Measurements from ENCODE around the gene CPT1C. TPM values are rescaled to one million over a fixed set of nuclear protein-coding genes. Genes with fewer than 3 reads are reported as not detected.

The CPT1C gene
- total RNA-seq (2014; rRNA removed; shearing (Covaris generic)), result 15.2 and 20.4 TPM in 2 replicates

DNA sequence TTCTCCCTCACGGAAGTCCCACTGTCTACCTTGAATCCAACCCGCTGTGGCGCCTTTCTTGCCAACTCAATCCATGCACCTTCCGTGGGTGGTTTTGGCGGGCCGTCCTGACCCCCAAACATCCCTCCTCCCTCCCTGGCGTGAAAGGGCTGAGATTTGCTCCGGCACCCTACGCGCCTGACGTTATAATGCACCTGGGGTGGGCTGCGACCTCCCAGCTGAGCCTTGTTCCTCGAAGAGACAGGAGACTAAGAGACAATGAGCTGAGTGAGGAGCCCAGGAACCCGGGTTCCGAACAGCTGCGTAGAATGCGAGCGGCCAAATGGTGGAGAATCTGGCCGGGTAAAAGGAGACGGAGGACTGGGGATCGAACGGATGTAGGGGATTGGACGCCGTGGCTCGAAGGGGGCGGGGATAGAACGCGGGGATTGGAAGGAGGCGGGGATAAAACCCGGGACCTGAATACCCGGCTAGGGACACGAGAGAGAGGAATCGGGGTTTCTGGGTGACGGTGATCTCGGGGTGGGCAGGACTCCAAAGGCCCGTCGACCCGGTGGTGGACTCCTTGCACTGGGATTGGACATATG, at the start of gene CPT1C:
Gene CPT1C, plus strand, starts transcription at position 461 of the 587 bp plus-strand sequence. CDS start 1,137 bp downstream, outside the sequence.
- Histone ChIP-seq H3K27ac (peak within 1 kb of the TSS; percentile 67), H3K27me3 (no peaks in the 10 kb centered on the region), H3K4me1 (0 out of 2 replicates have a peak, but pooled peaks cover 3% of the 10 kb centered on the region), H3K9me3 (replicated peaks) (no peaks in the 10 kb centered on the region), H3K4me3 (peak within 1 kb of the TSS; percentile 57), H3K36me3 (peaks cover 32% of the 10 kb centered on the region)
- peak; percentile 91 to 94 for DNase-seq

DNA sequence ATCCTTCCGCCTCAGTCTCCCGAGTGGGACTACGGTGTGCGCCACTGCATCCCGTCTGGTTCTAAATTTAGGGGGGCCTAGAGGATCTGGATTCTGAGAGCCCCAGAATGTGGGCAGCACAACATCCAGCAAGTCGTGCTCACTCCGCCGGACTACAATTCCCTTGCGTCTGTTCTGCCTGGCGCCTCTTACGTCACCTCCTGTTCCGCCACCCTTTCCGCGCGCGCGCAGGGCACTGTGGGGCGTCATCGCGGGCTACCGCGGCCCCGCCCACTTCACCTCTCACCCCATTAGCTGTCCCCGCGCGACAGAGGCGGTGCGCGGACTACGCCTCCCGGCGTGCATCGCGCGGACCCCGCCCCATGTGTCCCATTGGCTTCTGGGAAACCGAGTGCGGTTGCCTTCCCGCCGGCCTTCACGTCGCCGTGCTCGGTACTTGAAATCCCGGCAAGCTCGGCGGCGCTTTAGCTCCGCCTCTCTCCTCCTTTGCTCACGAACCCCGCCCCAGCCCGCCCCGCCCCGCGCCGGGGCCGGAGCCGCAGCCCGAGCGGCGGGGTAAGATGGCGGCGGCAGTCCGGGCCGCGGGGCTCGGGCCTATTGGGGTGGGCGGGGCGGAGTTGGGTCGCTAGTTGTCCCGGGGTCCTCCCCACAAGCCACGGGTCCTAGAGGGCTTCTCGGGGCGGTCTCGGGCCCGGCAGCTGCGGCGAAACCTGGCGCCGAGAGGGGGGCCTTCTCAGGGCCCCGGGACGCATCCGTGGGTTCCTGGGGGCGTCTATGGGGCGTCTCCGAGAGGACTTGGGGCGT, 49.0 kb upstream of the CPT1C start, which contains the start of gene SCAF1:
Gene SCAF1, plus strand, starts transcription at position 522 of the 804 bp plus-strand sequence. CDS start 2,818 bp downstream, outside the sequence.
- H3K9me3 ChIP-seq (replicated peaks), result no peaks in the 10 kb centered on the region
- H3K4me3 ChIP-seq, result peak within 1 kb of the TSS; percentile 83
- H3K27ac ChIP-seq, result peak within 1 kb of the TSS; percentile 99
- H3K27me3 ChIP-seq, result no peaks in the 10 kb centered on the region
- peaks cover 1% of the 10 kb centered on the region; the same call in 1 of the 2 replicates for H3K36me3 ChIP-seq
- peaks cover 6% of the 10 kb centered on the region; the same call in 1 of the 2 replicates for H3K4me1 ChIP-seq
- peak; percentile 99 for DNase-seq

DNA sequence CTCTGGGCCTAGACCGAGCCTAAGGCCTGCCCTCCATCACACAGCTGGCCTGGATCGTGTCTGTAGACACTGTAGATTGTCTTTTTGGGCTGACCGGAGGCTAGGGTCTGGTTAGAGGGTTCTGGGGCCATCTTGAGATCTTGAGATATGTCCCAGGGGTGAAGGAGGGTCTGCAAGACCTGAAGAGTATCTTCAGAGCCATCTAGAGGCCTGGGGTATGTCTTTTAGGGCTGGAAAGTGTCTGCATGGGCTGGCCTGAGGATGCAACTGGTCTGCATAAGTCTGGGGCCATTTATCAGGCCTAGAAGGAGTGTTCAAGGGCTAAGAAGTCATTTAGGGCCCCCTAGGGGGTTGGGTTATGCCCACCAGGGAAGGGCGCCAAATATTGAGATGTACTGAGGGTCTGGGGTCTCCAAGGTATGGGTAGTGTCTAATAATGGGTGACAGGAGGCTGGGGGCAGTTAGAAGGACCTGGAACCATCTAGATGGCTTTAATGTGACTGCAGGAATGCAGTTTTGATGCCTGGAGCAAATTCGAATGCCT, 48.4 kb upstream of the CPT1C start:
- DNase-seq, result no peak

DNA sequence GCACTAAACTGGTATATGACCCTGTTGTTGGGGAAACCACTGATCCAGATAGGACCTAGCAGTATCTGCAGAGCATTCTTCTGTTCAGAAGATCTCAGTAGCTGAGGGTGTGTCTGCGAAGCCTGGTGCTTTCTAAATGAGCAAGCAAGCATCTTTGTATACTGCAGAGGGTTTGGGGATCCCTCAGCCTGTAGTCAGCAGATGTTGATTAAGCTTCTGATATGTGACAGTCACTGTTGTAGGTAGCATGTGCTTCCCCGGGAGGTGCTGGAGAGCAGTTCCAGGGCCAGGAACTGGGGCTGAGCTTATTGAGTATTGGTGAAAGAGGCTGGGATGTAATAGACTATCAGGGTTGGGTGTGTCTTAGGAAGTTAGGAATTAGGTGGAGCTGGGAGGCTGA, 47.5 kb upstream of the CPT1C start:
- Histone ChIP-seq H3K4me3 (no peak overlapping the region), H3K27ac (no peak overlapping the region)
- no peak for DNase-seq

More for the DNA sequence above, 48.4 kb upstream of the CPT1C start:
- no peaks in the 10 kb centered on the region for H3K9me3 ChIP-seq (replicated peaks)
- H3K36me3 ChIP-seq, result peaks cover 5% of the 10 kb centered on the region; the same call in 1 of the 2 replicates
- H3K4me1 ChIP-seq, result peaks cover 6% of the 10 kb centered on the region; the same call in 1 of the 2 replicates
- no peaks in the 10 kb centered on the region for H3K27me3 ChIP-seq
- peak overlapping the region; percentile 83 for H3K4me3 ChIP-seq
- peak overlapping the region; percentile 99 for H3K27ac ChIP-seq

DNA sequence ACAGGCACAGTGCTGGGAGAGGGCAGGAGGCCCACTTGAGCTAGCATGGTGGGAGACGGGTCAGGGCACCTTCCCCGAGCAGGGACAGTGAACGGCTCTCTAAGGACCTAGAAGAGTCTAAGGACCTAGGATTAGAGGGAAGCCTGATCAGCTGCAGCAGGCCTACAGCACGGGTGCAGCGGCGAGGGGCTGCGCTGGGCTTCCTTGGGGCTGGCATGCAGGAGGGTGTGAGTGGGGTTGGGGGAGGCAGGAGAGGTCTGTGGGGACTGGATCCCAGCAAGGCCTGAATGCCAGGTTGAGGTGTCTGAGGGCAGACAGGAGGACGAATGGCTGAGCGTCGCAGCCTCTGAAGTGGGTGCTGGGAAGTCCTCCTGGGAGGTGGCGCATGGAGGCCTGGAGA, 45.3 kb upstream of the CPT1C start:
- peaks cover 22% of the 10 kb centered on the region for H3K36me3 ChIP-seq
- no peaks in the 10 kb centered on the region for H3K9me3 ChIP-seq (replicated peaks)
- H3K4me3 ChIP-seq, result no peak overlapping the region
- H3K4me1 ChIP-seq, result no peaks in the 10 kb centered on the region
- no peaks in the 10 kb centered on the region for H3K27me3 ChIP-seq
- no peak overlapping the region for H3K27ac ChIP-seq
- DNase-seq, result no peak

More for the DNA sequence above, 47.5 kb upstream of the CPT1C start:
- Histone ChIP-seq H3K36me3 (peaks cover 5% of the 10 kb centered on the region; the same call in 1 of the 2 replicates), H3K4me1 (no peaks in the 10 kb centered on the region; the same call in 1 of the 2 replicates), H3K27me3 (no peaks in the 10 kb centered on the region), H3K9me3 (replicated peaks) (no peaks in the 10 kb centered on the region)

DNA sequence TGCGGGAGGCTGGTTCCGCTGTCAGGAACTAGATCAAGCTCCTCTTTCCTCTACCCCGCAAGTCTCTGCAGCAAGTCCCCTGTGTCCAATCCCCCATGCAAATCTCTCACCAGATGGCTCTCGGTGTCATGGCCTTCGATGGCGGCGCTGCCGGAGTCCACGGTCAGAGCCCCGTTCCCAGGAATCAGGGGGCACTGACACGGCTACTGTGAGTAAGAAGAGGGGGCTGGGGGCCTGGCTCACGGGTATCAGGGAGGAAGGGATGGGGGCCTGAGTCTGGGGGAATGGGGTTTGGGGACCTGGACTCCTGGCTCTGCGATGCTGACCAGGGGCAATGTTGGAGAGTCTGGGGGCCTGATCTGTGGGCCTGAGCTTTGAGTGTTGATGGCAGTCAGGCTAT, 44.9 kb upstream of the CPT1C start:
- Histone ChIP-seq H3K9me3 (replicated peaks) (no peaks in the 10 kb centered on the region), H3K36me3 (peaks cover 22% of the 10 kb centered on the region), H3K27ac (no peak overlapping the region), H3K27me3 (no peaks in the 10 kb centered on the region), H3K4me3 (no peak overlapping the region), H3K4me1 (no peaks in the 10 kb centered on the region)
- DNase-seq, result no peak

DNA sequence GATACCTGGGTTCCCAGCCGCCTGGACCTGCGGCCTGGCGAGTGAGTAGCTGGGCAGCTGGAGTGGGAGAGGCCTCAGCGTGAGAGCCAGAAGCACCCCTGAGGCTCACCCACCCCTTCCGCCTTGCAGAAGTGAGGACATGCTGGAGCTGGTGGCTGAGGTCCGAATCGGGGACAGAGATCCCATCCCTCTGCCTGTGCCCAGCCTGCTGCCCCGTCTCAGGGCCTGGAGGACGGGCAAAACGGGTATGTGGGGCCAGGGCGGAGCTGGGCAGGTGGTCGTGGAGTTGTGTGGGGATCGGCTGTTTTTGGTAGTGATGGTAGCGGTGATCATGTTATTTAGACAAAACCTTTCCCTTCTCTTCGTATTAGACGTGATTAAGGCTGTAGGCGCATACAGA, 44.3 kb upstream of the CPT1C start:
- no peak for DNase-seq
- no peak overlapping the region for H3K27ac ChIP-seq
- H3K4me1 ChIP-seq, result no peaks in the 10 kb centered on the region
- peaks cover 25% of the 10 kb centered on the region for H3K36me3 ChIP-seq
- H3K9me3 ChIP-seq (replicated peaks), result no peaks in the 10 kb centered on the region
- no peak overlapping the region for H3K4me3 ChIP-seq
- no peaks in the 10 kb centered on the region for H3K27me3 ChIP-seq

DNA sequence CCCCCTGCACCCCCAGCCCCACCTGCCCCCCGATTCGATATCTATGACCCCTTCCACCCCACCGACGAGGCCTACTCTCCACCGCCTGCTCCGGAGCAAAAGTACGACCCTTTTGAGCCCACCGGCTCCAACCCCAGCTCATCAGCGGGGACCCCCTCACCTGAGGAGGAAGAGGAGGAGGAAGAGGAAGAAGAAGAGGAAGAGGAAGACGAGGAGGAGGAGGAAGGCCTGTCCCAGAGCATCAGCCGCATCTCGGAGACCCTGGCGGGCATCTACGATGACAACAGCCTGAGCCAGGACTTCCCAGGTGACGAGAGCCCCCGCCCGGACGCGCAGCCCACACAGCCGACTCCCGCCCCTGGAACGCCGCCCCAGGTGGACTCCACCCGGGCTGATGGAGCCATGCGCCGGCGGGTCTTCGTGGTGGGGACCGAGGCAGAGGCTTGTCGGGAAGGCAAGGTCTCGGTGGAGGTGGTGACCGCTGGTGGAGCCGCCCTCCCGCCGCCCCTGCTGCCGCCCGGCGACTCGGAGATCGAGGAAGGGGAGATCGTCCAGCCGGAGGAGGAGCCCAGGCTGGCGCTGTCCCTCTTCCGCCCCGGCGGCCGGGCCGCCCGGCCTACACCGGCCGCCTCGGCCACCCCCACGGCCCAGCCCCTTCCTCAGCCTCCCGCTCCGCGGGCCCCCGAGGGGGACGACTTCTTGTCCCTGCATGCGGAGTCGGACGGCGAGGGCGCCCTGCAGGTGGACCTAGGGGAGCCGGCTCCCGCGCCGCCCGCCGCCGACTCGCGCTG, 39.7 kb upstream of the CPT1C start:
- no peaks in the 10 kb centered on the region for H3K9me3 ChIP-seq (replicated peaks)
- peaks cover 54% of the 10 kb centered on the region for H3K36me3 ChIP-seq
- no peak overlapping the region for H3K27ac ChIP-seq
- H3K4me3 ChIP-seq, result no peak overlapping the region
- DNase-seq, result no peak
- no peaks in the 10 kb centered on the region for H3K27me3 ChIP-seq
- no peaks in the 10 kb centered on the region for H3K4me1 ChIP-seq

DNA sequence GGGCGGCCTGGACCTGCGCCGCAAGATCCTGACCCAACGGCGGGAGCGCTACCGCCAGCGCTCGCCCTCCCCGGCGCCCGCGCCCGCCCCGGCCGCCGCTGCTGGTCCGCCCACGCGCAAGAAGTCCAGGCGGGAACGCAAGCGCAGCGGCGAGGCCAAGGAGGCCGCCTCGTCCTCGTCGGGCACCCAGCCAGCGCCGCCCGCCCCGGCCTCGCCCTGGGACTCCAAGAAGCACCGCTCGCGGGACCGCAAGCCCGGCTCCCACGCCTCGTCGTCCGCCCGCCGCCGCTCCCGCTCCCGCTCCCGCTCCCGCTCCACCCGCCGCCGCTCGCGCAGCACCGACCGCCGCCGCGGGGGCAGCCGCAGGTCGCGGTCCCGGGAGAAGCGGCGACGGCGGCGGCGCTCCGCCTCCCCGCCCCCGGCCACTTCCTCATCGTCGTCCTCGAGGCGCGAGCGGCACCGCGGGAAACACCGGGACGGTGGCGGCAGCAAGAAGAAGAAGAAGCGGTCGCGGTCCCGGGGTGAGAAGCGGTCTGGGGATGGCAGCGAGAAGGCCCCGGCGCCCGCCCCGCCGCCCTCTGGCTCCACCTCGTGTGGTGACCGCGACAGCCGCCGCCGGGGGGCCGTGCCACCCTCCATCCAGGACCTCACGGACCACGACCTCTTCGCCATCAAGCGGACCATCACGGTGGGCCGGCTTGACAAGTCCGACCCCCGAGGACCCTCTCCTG, 38.9 kb upstream of the CPT1C start:
- DNase-seq, result no peak
- H3K36me3 ChIP-seq, result peaks cover 52% of the 10 kb centered on the region
- no peak overlapping the region for H3K27ac ChIP-seq
- H3K4me1 ChIP-seq, result no peaks in the 10 kb centered on the region
- H3K4me3 ChIP-seq, result no peak overlapping the region
- H3K27me3 ChIP-seq, result no peaks in the 10 kb centered on the region
- no peaks in the 10 kb centered on the region for H3K9me3 ChIP-seq (replicated peaks)

DNA sequence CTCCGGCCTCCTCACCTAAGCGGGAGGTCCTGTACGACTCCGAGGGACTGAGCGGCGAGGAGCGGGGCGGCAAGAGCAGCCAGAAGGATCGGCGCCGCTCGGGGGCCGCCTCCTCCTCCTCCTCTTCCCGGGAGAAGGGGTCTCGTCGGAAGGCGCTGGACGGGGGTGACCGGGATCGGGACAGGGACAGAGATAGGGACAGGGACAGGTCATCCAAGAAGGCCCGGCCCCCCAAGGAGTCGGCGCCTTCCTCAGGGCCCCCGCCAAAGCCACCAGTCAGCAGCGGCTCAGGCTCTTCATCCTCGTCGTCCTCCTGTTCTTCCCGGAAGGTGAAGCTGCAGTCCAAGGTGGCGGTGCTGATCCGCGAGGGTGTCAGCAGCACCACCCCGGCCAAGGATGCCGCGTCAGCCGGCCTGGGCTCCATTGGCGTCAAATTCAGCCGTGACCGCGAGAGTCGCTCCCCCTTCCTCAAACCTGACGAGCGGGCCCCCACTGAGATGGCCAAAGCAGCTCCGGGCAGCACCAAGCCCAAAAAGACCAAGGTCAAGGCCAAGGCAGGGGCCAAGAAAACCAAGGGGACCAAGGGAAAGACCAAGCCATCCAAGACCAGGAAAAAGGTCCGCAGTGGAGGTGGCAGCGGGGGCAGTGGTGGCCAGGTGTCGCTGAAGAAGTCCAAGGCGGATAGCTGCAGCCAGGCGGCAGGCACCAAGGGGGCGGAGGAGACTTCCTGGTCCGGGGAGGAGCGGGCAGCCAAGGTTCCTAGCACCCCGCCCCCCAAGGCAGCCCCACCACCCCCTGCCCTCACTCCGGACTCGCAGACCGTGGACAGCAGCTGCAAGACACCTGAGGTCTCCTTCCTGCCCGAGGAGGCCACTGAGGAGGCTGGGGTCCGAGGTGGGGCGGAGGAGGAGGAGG, 38.1 kb upstream of the CPT1C start:
- Histone ChIP-seq H3K9me3 (replicated peaks) (no peaks in the 10 kb centered on the region), H3K36me3 (peaks cover 54% of the 10 kb centered on the region), H3K4me1 (no peaks in the 10 kb centered on the region), H3K4me3 (no peak overlapping the region), H3K27me3 (no peaks in the 10 kb centered on the region), H3K27ac (no peak overlapping the region)
- no peak for DNase-seq

DNA sequence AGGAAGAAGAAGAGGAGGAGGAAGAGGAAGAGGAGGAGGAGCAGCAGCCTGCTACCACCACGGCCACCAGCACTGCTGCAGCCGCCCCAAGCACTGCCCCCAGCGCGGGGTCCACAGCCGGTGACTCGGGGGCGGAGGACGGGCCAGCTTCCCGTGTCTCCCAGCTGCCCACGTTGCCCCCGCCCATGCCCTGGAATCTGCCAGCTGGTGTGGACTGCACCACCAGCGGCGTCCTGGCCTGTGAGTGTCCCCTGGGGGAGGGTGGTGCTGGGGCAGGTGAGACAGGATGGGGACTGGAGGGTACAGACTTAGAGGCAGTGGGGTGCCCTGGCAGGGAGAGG, 37.5 kb upstream of the CPT1C start:
- DNase-seq, result no peak
- Histone ChIP-seq H3K27me3 (no peaks in the 10 kb centered on the region), H3K9me3 (replicated peaks) (no peaks in the 10 kb centered on the region), H3K36me3 (peaks cover 59% of the 10 kb centered on the region), H3K4me3 (no peak overlapping the region), H3K4me1 (no peaks in the 10 kb centered on the region), H3K27ac (no peak overlapping the region)

DNA sequence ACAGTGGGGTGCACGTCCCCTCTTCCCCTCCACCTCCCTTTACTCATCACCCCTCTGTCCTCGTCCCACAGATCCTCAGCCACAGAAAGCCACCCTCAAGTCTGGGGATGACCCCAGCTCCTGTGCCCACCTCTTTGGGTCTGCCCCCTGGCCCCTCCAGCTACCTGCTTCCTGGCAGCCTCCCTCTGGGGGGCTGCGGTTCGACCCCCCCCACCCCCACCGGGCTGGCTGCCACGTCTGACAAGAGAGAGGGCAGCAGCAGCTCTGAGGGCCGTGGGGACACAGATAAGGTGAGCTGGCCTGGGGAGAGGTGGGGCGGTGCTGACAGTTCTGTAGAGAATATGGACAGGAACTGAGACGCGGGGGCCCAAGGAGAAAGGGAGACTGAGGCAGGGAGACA, 36.3 kb upstream of the CPT1C start:
- H3K27ac ChIP-seq, result no peak overlapping the region
- H3K4me3 ChIP-seq, result no peak overlapping the region
- H3K36me3 ChIP-seq, result peaks cover 63% of the 10 kb centered on the region
- H3K9me3 ChIP-seq (replicated peaks), result no peaks in the 10 kb centered on the region
- H3K4me1 ChIP-seq, result no peaks in the 10 kb centered on the region
- no peaks in the 10 kb centered on the region for H3K27me3 ChIP-seq
- no peak for DNase-seq
